GM18508 (cell line): ENCODE results near the gene LCTL.
"Not testable (repeated sequence)": the region's sequence is repeated elsewhere in the genome, so short reads cannot be mapped to it uniquely, and the experiment has no call there.

Source experiments
- ATAC-seq: cut with Tn5 transposase; IDR thresholded peaks from one replicate; pipeline ENCODE4 v1.9.1; 2021; ENCODE audit warnings: moderate number of reproducible peaks; ENCODE audit not compliant: insufficient read depth, unreplicated experiment

LCTL gene

DNA sequence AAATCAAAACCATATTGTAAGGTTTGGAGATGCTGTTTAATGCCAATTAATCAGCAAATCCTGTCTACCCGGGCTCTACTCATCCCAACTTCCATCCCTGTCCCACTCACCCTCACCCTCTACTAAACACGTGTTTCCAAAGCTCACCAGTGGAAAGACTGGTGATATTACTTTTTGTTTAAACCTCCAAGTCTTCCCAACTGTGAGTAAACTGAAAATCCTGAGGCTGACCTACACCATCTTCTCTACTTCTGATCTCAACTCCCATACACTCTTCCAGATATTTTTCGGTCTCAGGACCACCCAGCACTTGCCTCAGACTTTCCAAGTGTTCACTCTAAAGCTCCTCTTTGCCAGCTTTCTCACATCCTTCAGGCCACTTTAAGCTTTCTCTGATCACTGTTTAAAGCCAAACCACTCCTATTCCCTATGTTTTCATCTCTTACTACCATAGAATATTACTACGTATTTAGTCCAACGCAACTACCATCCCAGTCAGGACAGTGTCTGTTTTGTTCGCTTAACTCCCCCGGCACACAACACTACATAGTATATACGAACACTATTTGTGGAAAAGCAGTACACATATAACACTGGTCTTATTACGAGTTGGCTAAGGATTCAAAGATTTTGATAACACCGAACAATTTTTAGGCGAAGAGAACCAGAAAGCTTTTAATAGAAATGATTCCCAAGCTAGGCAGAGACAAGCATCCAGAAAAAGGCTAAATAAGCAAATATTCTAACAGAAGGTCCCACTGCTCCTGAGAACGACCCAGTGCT is 61.8 kb downstream of the LCTL start:
- ATAC-seq: no peak

- ATAC-seq: not testable (repeated sequence)
These were observed 62.7 kb downstream of the LCTL start for GRCh38 chr15:66503041-66503648.

DNA sequence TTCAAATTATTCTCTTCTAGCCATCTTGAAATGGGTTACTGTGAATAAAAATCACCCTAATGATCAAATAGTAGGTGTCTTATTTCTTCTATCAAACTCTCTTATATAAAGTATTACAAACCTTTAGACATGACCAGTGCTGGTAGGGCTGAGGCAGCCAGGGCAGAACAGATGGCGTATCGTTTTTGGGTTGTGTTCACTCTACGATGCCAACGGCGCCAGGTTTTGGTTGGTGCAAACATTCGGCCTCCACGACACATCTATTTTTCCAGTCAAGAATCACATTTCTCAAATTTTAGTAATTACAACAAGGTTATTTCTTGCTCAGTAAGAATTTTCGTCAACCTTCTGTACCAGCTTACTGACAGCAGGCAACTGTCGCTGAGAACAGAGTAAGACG is 63.3 kb downstream of the LCTL start:
- ATAC-seq: no peak

- not testable (repeated sequence) for ATAC-seq
These were observed 65.5 kb downstream of the LCTL start for GRCh38 chr15:66500346-66500745.

- no peak for ATAC-seq
These were observed 67.1 kb downstream of the LCTL start for GRCh38 chr15:66498501-66499386.
